ENCODE measurements around the gene IVNS1ABP. TPM values are rescaled to one million over a fixed set of nuclear protein-coding genes. Genes with fewer than 3 reads are reported as not detected.
"Not testable (repeated sequence)": the region's sequence is repeated elsewhere in the genome, so short reads cannot be mapped to it uniquely, and the experiment has no call there.

IVNS1ABP gene
- total and polyA plus RNA-seq, 10 of the 15 experiments (the other 5 are each of a cell fraction or from before 2014, with no cell fraction given) = 19.2 to 154 (median 43.9) TPM

- TF ChIP-seq NR2C2 (IDR thresholded peaks at IDR 0.05; ENCODE audit: borderline replicate concordance, control insufficient read depth, insufficient read length, low read depth) (no peak), KAT2A (conservative IDR thresholded peaks at IDR 0.05; ENCODE audit: control insufficient read depth, low read depth, low read length) (no peak)
Measured at GRCh38 chr1:185257950-185258208, 59.2 kb downstream of the IVNS1ABP start (continued).

- BruUV-seq (replicated peaks); H3K9ac ChIP-seq (ENCODE audit: control insufficient read depth, insufficient read depth, low read length); H4K20me1 ChIP-seq (ENCODE audit: control insufficient read depth, insufficient read depth); H3K4me3 ChIP-seq; H2AFZ ChIP-seq (ENCODE audit: control insufficient read depth, low read depth, low read length); H3K4me1 ChIP-seq (ENCODE audit: control insufficient read depth, insufficient read depth, low read length); ATAC-seq; intact Hi-C loops (cut with micrococcal nuclease; ENCODE audit: unreplicated experiment); SMC1A ChIA-PET (ENCODE audit: uncharacterized antibody, unreplicated experiment); POLR2A ChIA-PET; H3K4me2 ChIP-seq (ENCODE audit: control insufficient read depth, insufficient read depth); RAD21 ChIA-PET (ENCODE audit: unreplicated experiment); FAIRE-seq; in situ Hi-C loops (cut with MboI); DNase-seq (ENCODE audit: low read depth, low spot score); H3K27me3 ChIP-seq (replicated peaks in 1 of 2; ENCODE audit: control insufficient read depth in 2 of 2, insufficient read depth in 2 of 2, low read length in 1 of 2); H3K36me3 ChIP-seq (ENCODE audit: control insufficient read depth in 2 of 2, insufficient read depth in 2 of 2, low read length in 1 of 2); CTCF ChIA-PET; H3K9me3 ChIP-seq (replicated peaks; ENCODE audit: control insufficient read depth, insufficient read depth, low read length); H3K27ac ChIP-seq (ENCODE audit: control insufficient read depth, insufficient read depth); H3K79me2 ChIP-seq (ENCODE audit: control insufficient read depth, insufficient read depth, low read length): not testable (repeated sequence)
- WGBS (ENCODE audit: insufficient coverage, insufficient replicate concordance, low lambda C conversion rate, missing lambda C conversion rate) = 84% methylated on average over 6 of the region's 32 CpGs
Measured at GRCh38 chr1:185257116-185257949, 59.7 kb downstream of the IVNS1ABP start.

- BruUV-seq (replicated peaks); DNase-seq (ENCODE audit: low read depth, low spot score); H4K20me1 ChIP-seq (ENCODE audit: control insufficient read depth, insufficient read depth); ATAC-seq; H3K36me3 ChIP-seq (ENCODE audit: control insufficient read depth in 2 of 2, insufficient read depth in 2 of 2, low read length in 1 of 2); RAD21 ChIA-PET (ENCODE audit: unreplicated experiment); POLR2A ChIA-PET; H2AFZ ChIP-seq (ENCODE audit: control insufficient read depth, low read depth, low read length); in situ Hi-C loops (cut with MboI); FAIRE-seq; H3K4me3 ChIP-seq; H3K27ac ChIP-seq (ENCODE audit: control insufficient read depth, insufficient read depth); H3K4me1 ChIP-seq (ENCODE audit: control insufficient read depth, insufficient read depth, low read length); intact Hi-C loops (cut with micrococcal nuclease; ENCODE audit: unreplicated experiment); H3K9me3 ChIP-seq (replicated peaks; ENCODE audit: control insufficient read depth, insufficient read depth, low read length); CTCF ChIA-PET; H3K27me3 ChIP-seq (replicated peaks in 1 of 2; ENCODE audit: control insufficient read depth in 2 of 2, insufficient read depth in 2 of 2, low read length in 1 of 2); H3K4me2 ChIP-seq (ENCODE audit: control insufficient read depth, insufficient read depth); H3K79me2 ChIP-seq (ENCODE audit: control insufficient read depth, insufficient read depth, low read length); SMC1A ChIA-PET (ENCODE audit: uncharacterized antibody, unreplicated experiment); H3K9ac ChIP-seq (ENCODE audit: control insufficient read depth, insufficient read depth, low read length): not testable (repeated sequence)
- 63% methylated on average over 3 of the region's 6 CpGs for WGBS (ENCODE audit: insufficient coverage, insufficient replicate concordance, low lambda C conversion rate, missing lambda C conversion rate)
Measured at GRCh38 chr1:185255595-185255994, 61.4 kb downstream of the IVNS1ABP start.

- H3K36me3 ChIP-seq (ENCODE audit: control insufficient read depth in 2 of 2, insufficient read depth in 2 of 2, low read length in 1 of 2); DNase-seq (ENCODE audit: low read depth, low spot score); RAD21 ChIA-PET (ENCODE audit: unreplicated experiment); CTCF ChIA-PET; H3K4me1 ChIP-seq (ENCODE audit: control insufficient read depth, insufficient read depth, low read length); H3K9me3 ChIP-seq (replicated peaks; ENCODE audit: control insufficient read depth, insufficient read depth, low read length); H3K9ac ChIP-seq (ENCODE audit: control insufficient read depth, insufficient read depth, low read length); H2AFZ ChIP-seq (ENCODE audit: control insufficient read depth, low read depth, low read length); H3K27ac ChIP-seq (ENCODE audit: control insufficient read depth, insufficient read depth); FAIRE-seq; POLR2A ChIA-PET; H3K4me2 ChIP-seq (ENCODE audit: control insufficient read depth, insufficient read depth); in situ Hi-C loops (cut with MboI); H3K4me3 ChIP-seq; BruUV-seq (replicated peaks); H3K27me3 ChIP-seq (replicated peaks in 1 of 2; ENCODE audit: control insufficient read depth in 2 of 2, insufficient read depth in 2 of 2, low read length in 1 of 2); H4K20me1 ChIP-seq (ENCODE audit: control insufficient read depth, insufficient read depth); H3K79me2 ChIP-seq (ENCODE audit: control insufficient read depth, insufficient read depth, low read length); ATAC-seq; SMC1A ChIA-PET (ENCODE audit: uncharacterized antibody, unreplicated experiment); intact Hi-C loops (cut with micrococcal nuclease; ENCODE audit: unreplicated experiment): not testable (repeated sequence)
- WGBS (ENCODE audit: insufficient coverage, insufficient replicate concordance, low lambda C conversion rate, missing lambda C conversion rate) = no CpG with 5 or more reads among the region's 1 CpG
Measured at GRCh38 chr1:185252404-185252803, 64.6 kb downstream of the IVNS1ABP start.

All from GM12878 (cell line).